GM18526 (cell line): ENCODE data around the gene NPAS2.

ENCODE experiments used
- POLR2A ChIP-seq: IDR thresholded peaks from 3 replicates; pipeline ENCODE4 v1.6.1; 2011; ENCODE audit not compliant: insufficient read length; ENCODE audit errors: extremely low read depth

Gene NPAS2

DNA sequence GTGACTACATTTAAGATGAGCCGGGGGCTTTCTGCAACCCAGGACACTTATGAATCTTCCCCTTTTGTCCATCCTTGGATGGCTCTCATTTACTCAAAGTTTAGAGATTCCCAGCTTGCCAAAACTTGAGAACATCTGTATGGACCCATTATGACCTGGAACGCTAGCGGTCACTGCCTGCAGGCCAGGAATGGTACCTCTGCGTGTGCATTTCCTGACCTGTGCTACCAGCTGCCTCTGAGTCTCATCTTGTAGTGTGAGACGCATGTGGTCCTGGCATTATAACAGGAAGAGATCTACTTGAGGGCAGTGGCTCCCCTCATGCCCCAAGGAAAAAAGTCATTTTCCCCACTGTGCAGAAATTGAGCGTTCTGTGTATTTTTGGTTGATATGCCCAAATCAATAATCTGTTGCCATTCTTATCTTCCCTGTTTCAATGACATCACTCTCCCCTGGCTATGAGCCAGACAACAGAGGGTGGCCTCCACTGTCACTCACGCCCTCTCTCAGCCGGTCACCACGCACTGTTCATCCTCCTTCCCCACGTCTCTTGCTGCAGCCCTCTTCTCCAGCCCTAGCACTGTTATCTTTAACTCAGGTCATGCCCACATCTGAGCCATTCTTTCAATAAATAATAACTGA is 28.5 kb upstream of the NPAS2 start:
- no peak for TF ChIP-seq POLR2A

DNA sequence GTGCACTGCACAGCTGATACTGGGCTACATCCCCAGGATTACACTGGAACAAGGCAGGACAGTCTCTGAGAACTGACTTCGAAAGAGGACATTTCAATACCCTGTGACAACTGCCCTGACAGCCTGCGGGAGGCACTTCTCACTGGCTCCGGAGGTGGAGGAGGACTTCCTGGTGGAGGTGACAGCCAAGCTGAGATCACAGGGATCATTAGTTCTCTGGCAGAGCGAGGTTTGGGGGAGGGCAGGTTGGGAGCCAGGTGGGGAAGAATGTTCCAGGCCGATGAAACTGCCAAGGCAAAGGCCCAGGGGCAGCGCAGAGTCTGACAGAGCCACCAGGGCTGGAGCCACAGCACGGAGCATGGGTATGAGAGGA is 28.0 kb upstream of the NPAS2 start:
- TF ChIP-seq POLR2A: no peak

GRCh38 chr2:100793220-100793619 is 26.7 kb upstream of the NPAS2 start:
- TF ChIP-seq POLR2A: no peak

DNA sequence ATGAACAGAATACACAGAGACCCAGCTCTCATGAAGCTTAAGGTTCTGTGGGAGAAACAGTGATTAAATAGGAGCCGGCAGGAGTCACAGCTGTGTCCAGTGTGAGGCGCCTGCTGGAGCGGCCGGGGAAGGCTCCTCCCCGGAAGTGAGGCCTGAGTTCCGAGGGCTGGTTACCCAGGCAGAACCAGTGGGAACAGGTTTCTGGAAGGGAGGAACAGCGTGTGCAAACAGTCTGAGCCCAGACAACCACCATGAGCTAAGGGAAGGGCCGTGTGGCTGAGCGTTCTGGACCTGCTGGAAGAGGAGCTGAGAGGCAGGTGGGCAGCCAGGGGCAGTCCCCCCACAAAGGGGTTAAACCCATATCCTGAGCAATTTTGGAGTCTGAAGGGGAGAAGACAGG is 26.0 kb upstream of the NPAS2 start:
- no peak for TF ChIP-seq POLR2A

DNA sequence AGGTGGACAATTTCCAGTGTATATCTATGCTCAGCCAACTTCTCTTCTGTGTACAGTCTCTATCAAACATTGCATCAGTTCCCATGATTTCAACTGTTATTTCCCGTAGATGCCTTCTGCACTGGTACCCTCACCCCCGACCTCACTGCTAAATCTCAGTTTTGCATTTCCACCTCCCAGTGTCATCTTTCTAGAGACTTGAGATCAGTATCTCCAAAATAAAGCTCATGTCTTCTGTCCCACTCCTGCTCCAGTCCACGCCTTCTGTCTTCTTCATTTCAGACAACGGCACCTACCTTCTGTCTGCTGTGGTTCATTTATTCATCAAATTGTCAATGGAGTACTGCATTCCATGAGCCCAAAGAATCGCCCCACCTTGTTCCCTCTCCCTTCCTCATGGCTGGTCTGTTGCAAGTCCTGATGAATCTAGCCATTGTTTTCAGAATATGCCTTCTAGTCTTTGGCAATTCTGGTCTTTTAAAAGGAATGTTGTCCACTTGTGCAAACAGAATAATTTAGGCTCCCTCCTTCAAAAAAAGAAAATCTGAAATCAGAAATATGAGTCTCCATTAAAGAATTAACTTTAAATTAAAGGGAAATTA is 23.3 kb upstream of the NPAS2 start:
- TF ChIP-seq POLR2A: no peak

DNA sequence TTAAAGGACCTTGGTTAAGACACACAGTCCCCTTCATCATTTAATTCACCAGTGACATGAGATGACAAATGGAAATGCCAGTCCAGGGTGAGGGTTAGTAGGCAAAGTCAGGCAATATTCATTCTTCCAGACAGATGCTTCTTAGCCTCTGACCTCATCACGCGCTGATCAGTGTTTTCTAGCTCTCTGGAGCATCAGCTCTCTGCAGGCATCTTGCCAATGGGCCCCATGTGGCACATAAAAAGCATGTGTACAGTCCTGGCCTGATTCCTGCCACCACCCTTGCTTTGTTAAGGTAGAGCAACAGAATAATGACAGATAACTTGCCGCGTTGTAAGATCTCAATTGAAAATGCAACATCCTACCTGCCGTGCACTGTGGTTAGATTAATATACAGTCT is 20.3 kb upstream of the NPAS2 start:
- no peak for TF ChIP-seq POLR2A

DNA sequence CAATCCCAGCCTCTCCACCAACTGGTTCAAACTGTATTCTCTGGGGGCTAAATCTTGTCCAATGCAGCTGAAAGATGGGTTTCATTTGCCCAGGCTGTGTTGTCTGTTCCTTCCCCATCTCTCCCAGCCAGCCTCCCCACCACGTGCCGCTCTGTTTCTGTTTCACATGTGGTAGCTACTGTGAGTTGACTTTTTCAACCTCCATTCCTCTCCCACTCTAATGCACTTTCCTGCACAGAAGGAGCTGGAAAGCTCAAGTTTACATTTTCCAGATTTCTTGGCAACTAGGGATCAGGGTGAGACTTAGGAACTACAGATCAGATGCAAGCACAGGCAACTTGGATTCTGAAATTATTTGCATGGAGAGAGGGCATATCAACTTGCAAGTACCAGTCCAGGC is 19.0 kb upstream of the NPAS2 start:
- no peak for TF ChIP-seq POLR2A

DNA sequence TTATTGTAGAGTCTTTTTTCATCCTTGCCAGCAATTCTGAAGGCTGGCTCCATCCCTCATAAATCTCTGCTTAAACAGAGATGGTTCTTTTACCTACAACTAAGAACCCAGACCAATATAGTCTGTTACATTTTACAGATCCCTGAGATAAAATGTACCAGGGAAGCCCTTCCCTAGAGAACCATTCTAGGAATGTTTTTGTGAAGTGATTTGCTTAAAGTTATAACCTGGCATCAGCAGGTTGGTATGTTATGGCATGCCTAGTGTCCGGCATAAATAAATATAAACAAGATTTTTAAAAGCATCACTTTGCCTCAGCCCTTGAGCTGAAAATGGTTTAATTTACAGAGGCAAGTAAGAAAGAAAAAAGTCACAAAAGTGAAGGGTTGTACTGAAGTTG is 18.5 kb upstream of the NPAS2 start:
- no peak for TF ChIP-seq POLR2A

GRCh38 chr2:100802066-100802465 is 17.9 kb upstream of the NPAS2 start:
- TF ChIP-seq POLR2A: no peak

DNA sequence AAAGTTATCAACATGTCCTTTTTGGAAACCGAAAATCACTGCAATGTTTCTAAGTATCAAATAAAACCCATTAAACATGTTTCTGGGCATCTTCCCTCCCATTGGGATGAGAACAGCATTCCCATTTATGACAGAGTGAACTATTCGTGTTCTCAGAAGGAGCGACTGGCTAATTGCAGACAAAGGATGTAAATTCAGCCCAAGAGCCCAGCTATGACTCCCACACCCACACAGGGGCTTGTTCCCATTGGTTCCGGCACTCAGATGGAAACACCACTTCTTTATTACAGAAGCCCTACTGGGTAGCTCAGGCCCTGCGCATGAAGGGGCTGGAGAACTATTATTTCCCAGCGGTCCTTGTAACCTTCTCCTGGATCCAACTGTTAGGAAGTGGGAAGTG is 16.6 kb upstream of the NPAS2 start:
- TF ChIP-seq POLR2A: no peak

DNA sequence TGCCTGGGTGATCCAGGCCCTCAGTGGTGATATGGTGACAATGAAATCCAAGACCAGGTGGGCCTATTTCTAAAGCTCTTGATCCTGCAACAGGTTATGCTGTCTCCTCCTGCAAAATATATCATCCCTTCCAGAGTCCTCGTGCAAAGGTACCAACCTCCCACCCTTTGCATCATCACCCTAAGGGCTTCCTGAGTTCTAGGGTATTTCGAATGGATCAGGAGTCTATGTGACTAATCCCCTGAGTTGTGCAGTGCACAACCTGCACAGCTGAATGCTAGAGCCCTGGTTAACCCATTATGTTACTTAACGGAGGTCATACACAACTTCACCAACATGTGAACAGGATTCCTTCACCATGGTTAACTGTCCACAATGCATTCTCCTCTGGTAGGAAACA is 13.4 kb upstream of the NPAS2 start:
- TF ChIP-seq POLR2A: no peak

DNA sequence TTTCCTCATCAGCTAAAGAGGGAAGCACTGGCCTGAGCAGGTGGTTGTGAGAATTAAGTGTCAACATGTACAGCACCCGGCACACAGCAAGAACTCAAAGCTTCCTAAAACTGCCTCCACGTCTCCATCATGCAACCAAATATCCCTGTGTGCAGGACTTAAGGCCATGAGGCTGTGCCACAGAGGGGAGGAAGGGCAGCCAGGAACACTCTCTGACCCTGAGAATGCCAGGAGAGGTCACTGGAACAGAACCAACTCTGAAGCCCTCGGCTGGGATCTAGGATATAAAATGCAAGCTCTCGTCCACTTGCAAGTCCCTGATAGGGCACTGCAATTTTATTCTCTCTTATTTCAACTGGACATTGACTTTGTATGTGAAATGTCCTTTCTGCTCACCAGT is 12.2 kb upstream of the NPAS2 start:
- no peak for TF ChIP-seq POLR2A

GRCh38 chr2:100808582-100808981 is 11.4 kb upstream of the NPAS2 start:
- TF ChIP-seq POLR2A: no peak

- no peak for TF ChIP-seq POLR2A
Observed at GRCh38 chr2:100809506-100809905, 10.4 kb upstream of the NPAS2 start.

DNA sequence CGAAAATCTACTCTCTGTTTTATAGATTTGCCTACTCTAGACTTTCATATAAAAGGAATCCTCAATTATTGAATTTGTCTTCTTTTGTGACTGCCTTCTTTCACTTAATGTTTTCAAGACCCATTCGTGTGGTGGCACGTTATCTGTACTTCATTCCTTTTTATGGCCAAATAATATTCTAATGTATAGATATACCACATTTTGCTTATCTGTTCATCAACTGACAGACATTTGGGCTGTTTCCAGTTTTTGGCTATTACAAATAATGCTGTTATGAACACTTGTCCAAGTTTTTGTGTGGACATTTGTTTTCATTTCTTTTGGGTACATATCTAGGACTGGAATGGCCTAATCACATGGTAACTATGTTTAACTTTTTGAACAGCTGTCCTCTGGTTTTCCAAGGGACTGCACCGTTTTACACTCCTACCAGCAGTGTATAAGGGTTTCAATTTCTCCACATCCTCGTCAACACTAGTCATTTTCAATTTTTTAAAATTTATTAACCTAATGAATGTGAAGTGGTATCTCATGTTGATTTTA is 9.3 kb upstream of the NPAS2 start:
- no peak for TF ChIP-seq POLR2A

- no peak for TF ChIP-seq POLR2A
Observed at GRCh38 chr2:100812116-100812515, 7.8 kb upstream of the NPAS2 start.

- TF ChIP-seq POLR2A: no peak
Observed at GRCh38 chr2:100812573-100812972, 7.4 kb upstream of the NPAS2 start.
